H1 (cell line): ENCODE results near the gene EFHC1. TPM values are rescaled to one million over a fixed set of nuclear protein-coding genes. Genes with fewer than 3 reads are reported as not detected.

ENCODE experiments used
- CEBPB ChIP-seq: IDR thresholded peaks from 2 replicates; pipeline ENCODE4 v1.6.1; 2012; ENCODE audit warnings: low read depth, low read length
- CHD7 ChIP-seq: fragments of 300-600 bp; sonication (generic); IDR thresholded peaks from 2 replicates; pipeline ENCODE4 v1.7.1; 2012; ENCODE audit warnings: low read length, moderate library complexity, mild to moderate bottlenecking, inconsistent platforms; ENCODE audit not compliant: insufficient replicate concordance
- EP300 ChIP-seq, 2 experiments: IDR thresholded peaks; 1 replicate in 1 of 2; 2 replicates in 1 of 2; pipeline ENCODE4 v1.6.1; 2011 to 2012; ENCODE audit warnings: low read depth in 2 of 2, low read length in 2 of 2, mild to moderate bottlenecking in 2 of 2, borderline replicate concordance in 1 of 2, inconsistent platforms in 1 of 2, moderate library complexity in 1 of 2
- EZH2 ChIP-seq: fragments of 200-600 bp; sonication (generic); IDR thresholded peaks from 2 replicates; pipeline ENCODE4 v1.7.1; 2012; ENCODE audit warnings: low read depth, mild to moderate bottlenecking, moderate library complexity, low read length, inconsistent platforms; ENCODE audit not compliant: severe bottlenecking
- GTF2F1 ChIP-seq: IDR thresholded peaks from 2 replicates; pipeline ENCODE4 v1.6.1; 2012; ENCODE audit warnings: low read depth, low read length, improper control_type of control experiment, borderline replicate concordance
- JUND ChIP-seq: IDR thresholded peaks from 2 replicates; pipeline ENCODE4 v1.6.1; 2011; ENCODE audit warnings: mild to moderate bottlenecking, improper control_type of control experiment, low read length
- POLR2A ChIP-seq, 2 experiments: IDR thresholded peaks; 1 replicate in 1 of 2; 2 replicates in 1 of 2; pipeline ENCODE4 v1.6.1; 2011; ENCODE audit warnings: low read depth in 2 of 2, low read length in 2 of 2, mild to moderate bottlenecking in 2 of 2; ENCODE audit errors: control extremely low read depth in 1 of 2
- RXRA ChIP-seq: IDR thresholded peaks from 2 replicates; pipeline ENCODE4 v1.6.1; 2011; ENCODE audit warnings: low read depth, mild to moderate bottlenecking, low read length, moderate library complexity; ENCODE audit not compliant: insufficient read depth
- TCF12 ChIP-seq: IDR thresholded peaks from 2 replicates; pipeline ENCODE4 v1.6.1; 2011; ENCODE audit warnings: low read depth, mild to moderate bottlenecking, low read length
- YY1 ChIP-seq: IDR thresholded peaks from 2 replicates; pipeline ENCODE4 v1.6.1; 2011; ENCODE audit warnings: low read depth, mild to moderate bottlenecking, low read length
- polyA plus RNA-seq, 7 experiments: library from polyadenylated mRNA; depleted of rRNA in 3 of 7; stranded (reverse) in 5 of 7; unstranded in 2 of 7; fragments of >200 nt in 5 of 7; fragments of 200-250 nt in 2 of 7; gene quantifications; 1 replicate in 5 of 7; 2 replicates in 1 of 7; 4 replicates in 1 of 7; pipeline versions ENCODE4 v1.2.1 to v1.2.3, GENCODE V29; 2011 to 2013; ENCODE audit warnings: missing spikeins in 2 of 7, mixed read lengths in 2 of 7
- total RNA-seq: library from RNA; stranded (reverse); fragmentation: NEBNext Ultra II Directional; extraction: Animal tissue kit (Norgen Biotek cat#: 25700); gene quantifications from 2 replicates; pipeline ENCODE4 v1.2.1, GENCODE V29; 2021

The EFHC1 gene
- total and polyA plus RNA-seq, 2 of the 8 experiments (the other 6 are each of a cell fraction or from before 2014, with no cell fraction given): 10.5 to 16.4 TPM

GRCh38 chr6:52538252-52538900, 118.2 kb downstream of the EFHC1 start (continued):
- TF ChIP-seq CHD7 (no peak), RXRA (no peak), POLR2A (IDR thresholded peaks at IDR 0.05; ENCODE audit: control extremely low read depth in 1 of 2, low read depth in 2 of 2, low read length in 2 of 2) (no peak), TCF12 (no peak), EZH2 (no peak), YY1 (no peak), JUND (no peak), GTF2F1 (no peak), CEBPB (no peak), EP300 (IDR thresholded peaks at IDR 0.05; ENCODE audit: borderline replicate concordance in 1 of 2, low read depth in 2 of 2, low read length in 2 of 2) (no peak)
